GM21360 (cell line): ENCODE data around the gene AKR1C1.
"Not testable (repeated sequence)": the region's sequence is repeated elsewhere in the genome, so short reads cannot be mapped to it uniquely, and the experiment has no call there.

ENCODE experiments used
- ATAC-seq: cut with Tn5 transposase; IDR thresholded peaks from one replicate; pipeline ENCODE4 v1.9.1; 2021; ENCODE audit warnings: mild to moderate bottlenecking, moderate library complexity; ENCODE audit not compliant: unreplicated experiment

The AKR1C1 gene

GRCh38 chr10:5014200-5014910, 51.1 kb downstream of the AKR1C1 start:
- ATAC-seq = not testable (repeated sequence)

GRCh38 chr10:5014936-5015335, 51.7 kb downstream of the AKR1C1 start:
- ATAC-seq = no peak

GRCh38 chr10:5018134-5018533, 54.9 kb downstream of the AKR1C1 start:
- no peak for ATAC-seq

- not testable (repeated sequence) for ATAC-seq
Observed at GRCh38 chr10:5018671-5019277, 55.6 kb downstream of the AKR1C1 start.

- ATAC-seq = not testable (repeated sequence)
Observed at GRCh38 chr10:5019770-5020612, 56.8 kb downstream of the AKR1C1 start.

- not testable (repeated sequence) for ATAC-seq
Observed at GRCh38 chr10:5021624-5022290, 58.5 kb downstream of the AKR1C1 start.

- ATAC-seq = no peak
Observed at GRCh38 chr10:5023177-5023805, 60.1 kb downstream of the AKR1C1 start.

GRCh38 chr10:5025461-5025881, 62.3 kb downstream of the AKR1C1 start:
- ATAC-seq = not testable (repeated sequence)

- no peak for ATAC-seq
Observed at GRCh38 chr10:5030989-5031388, 67.8 kb downstream of the AKR1C1 start.

GRCh38 chr10:5031588-5031987, 68.4 kb downstream of the AKR1C1 start:
- not testable (repeated sequence) for ATAC-seq

GRCh38 chr10:5032444-5032843, 69.2 kb downstream of the AKR1C1 start:
- ATAC-seq = not testable (repeated sequence)
